K562 (cell line): ENCODE results near the gene SLC26A2. TPM values are rescaled to one million over a fixed set of nuclear protein-coding genes. Genes with fewer than 3 reads are reported as not detected.

Experiments
- BDP1 ChIP-seq: IDR thresholded peaks from 3 replicates; pipeline ENCODE4 v1.6.1; 2011; ENCODE audit not compliant: insufficient read length, insufficient read depth
- BRF1 ChIP-seq: IDR thresholded peaks from 3 replicates; pipeline ENCODE4 v1.6.1; 2011; ENCODE audit warnings: borderline replicate concordance, mild to moderate bottlenecking; ENCODE audit not compliant: insufficient read length; ENCODE audit errors: extremely low read depth
- C11orf30 ChIP-seq: fragments of 450-650 bp; IDR thresholded peaks from 2 replicates; pipeline ENCODE4 v1.6.1; 2016; ENCODE audit warnings: low read depth, mild to moderate bottlenecking
- CBX3 ChIP-seq, 2 experiments: IDR thresholded peaks; 1 replicate in 1 of 2; 2 replicates in 1 of 2; pipeline ENCODE4 v1.6.1; 2012; ENCODE audit warnings: inconsistent platforms in 2 of 2, low read length in 2 of 2, borderline replicate concordance in 1 of 2, control low read depth in 1 of 2
- DDX20 ChIP-seq: fragments of 450-650 bp; IDR thresholded peaks from 2 replicates; pipeline ENCODE4 v1.6.1; 2016; ENCODE audit warnings: missing genetic modification characterization, low read depth, mild to moderate bottlenecking, missing compliant biosample characterization, moderate library complexity
- GATAD2B ChIP-seq: fragments of 450-650 bp; IDR thresholded peaks from 2 replicates; pipeline ENCODE4 v1.6.1; 2017; ENCODE audit warnings: mild to moderate bottlenecking, borderline replicate concordance
- HDAC6 ChIP-seq: IDR thresholded peaks from 2 replicates; pipeline ENCODE4 v1.6.1; 2012; ENCODE audit warnings: low read depth, mild to moderate bottlenecking, control low read depth, inconsistent platforms, low read length, moderate library complexity
- HEY1 ChIP-seq: fragments of 250-450 bp; sonication (Bioruptor Pico); IDR thresholded peaks from 2 replicates; pipeline ENCODE4 v1.5.0; 2020; ENCODE audit warnings: mild to moderate bottlenecking, moderate library complexity, borderline replicate concordance
- HNRNPL ChIP-seq: fragments of 200-400 bp; formaldehyde crosslinking; IDR thresholded peaks from 2 replicates; pipeline ENCODE4 v1.6.1; 2017; ENCODE audit warnings: low read depth, mild to moderate bottlenecking, low read length
- KAT7 ChIP-seq: sonication (generic); formaldehyde crosslinking; IDR thresholded peaks from 2 replicates; pipeline ENCODE4 v1.8.0; 2022; ENCODE audit warnings: missing genetic modification reagents, mild to moderate bottlenecking, borderline replicate concordance
- KHSRP ChIP-seq: fragments of 450-650 bp; IDR thresholded peaks from 2 replicates; pipeline ENCODE4 v1.6.1; 2017
- MYNN ChIP-seq, 2 experiments: sonication (generic); formaldehyde crosslinking in 1 of 2; IDR thresholded peaks; 2 replicates each; pipeline versions ENCODE4 v1.5.0 to v1.6.1; 2016 to 2020; ENCODE audit warnings: antibody characterized with exemption in 1 of 2, missing genetic modification reagents in 1 of 2
- POLR3G ChIP-seq: IDR thresholded peaks from 2 replicates; pipeline ENCODE4 v1.6.1; 2011; ENCODE audit not compliant: insufficient read length, insufficient replicate concordance; ENCODE audit errors: extremely low read depth
- RHOXF2B ChIP-seq: fragments of 250-450 bp; sonication (Bioruptor Pico); conservative IDR thresholded peaks from 2 replicates; pipeline ENCODE4 v1.5.1; 2021
- SIN3A ChIP-seq, 2 experiments: fragments of 150-350 bp in 1 of 2; IDR thresholded peaks; 2 replicates each; pipeline ENCODE4 v1.6.1; 2011 to 2016; ENCODE audit warnings: borderline replicate concordance in 2 of 2, low read depth in 2 of 2, low read length in 2 of 2, mild to moderate bottlenecking in 2 of 2, moderate library complexity in 2 of 2; ENCODE audit not compliant: control insufficient read depth in 1 of 2
- SMARCA5 ChIP-seq: fragments of 450-650 bp; IDR thresholded peaks from 2 replicates; pipeline ENCODE4 v1.6.1; 2016
- SMARCE1 ChIP-seq: fragments of 450-650 bp; IDR thresholded peaks from 2 replicates; pipeline ENCODE4 v1.7.1; 2016; ENCODE audit warnings: mild to moderate bottlenecking
- SUPT5H ChIP-seq: fragments of 450-650 bp; IDR thresholded peaks from 2 replicates; pipeline ENCODE4 v1.6.1; 2016
- ZC3H4 ChIP-seq: sonication (generic); formaldehyde crosslinking; IDR thresholded peaks from 2 replicates; pipeline ENCODE4 v1.9.0; 2021; ENCODE audit warnings: missing genetic modification reagents, borderline replicate concordance
- ZNF444 ChIP-seq: fragments of 250-450 bp; sonication (Bioruptor Pico); IDR thresholded peaks from 2 replicates; pipeline ENCODE4 v1.4.0; 2020; ENCODE audit warnings: mild to moderate bottlenecking, moderate library complexity
- ZNF586 ChIP-seq: fragments of 450-650 bp; formaldehyde crosslinking; conservative IDR thresholded peaks from 2 replicates; pipeline ENCODE4 v1.4.0; 2020; ENCODE audit warnings: mild to moderate bottlenecking, moderate library complexity
- polyA plus RNA-seq, 8 experiments: library from polyadenylated mRNA; depleted of rRNA in 4 of 8; stranded (reverse) in 5 of 8; unstranded in 3 of 8; fragments of >200 nt; fragmentation: Nextera tagmentation in 2 of 8; fragmentation: Illumina TruSeq in 1 of 8; extraction: Ambion mirVana in 2 of 8; extraction: Trizol in 1 of 8; gene quantifications; 2 replicates each; pipeline versions ENCODE4 v1.2.1 to v1.2.3, GENCODE V29; 2011 to 2014; ENCODE audit warnings: inconsistent platforms in 1 of 8, missing spikeins in 1 of 8
- total RNA-seq, 7 experiments: library from RNA; depleted of rRNA in 6 of 7; stranded (reverse); fragments of >200 nt in 6 of 7; fragmentation: Illumina TruSeq in 2 of 7; extraction: Trizol in 2 of 7; gene quantifications; 2 replicates each; pipeline versions ENCODE4 v1.2.1 to v1.2.3, GENCODE V29; 2011 to 2021; ENCODE audit warnings: low replicate concordance in 1 of 7
- TF ChIP-seq, protein P1 (sequence below): fragments of 250-450 bp; sonication (Bioruptor Pico); IDR thresholded peaks from 2 replicates; pipeline ENCODE4 v1.9.0; 2021; ENCODE audit warnings: mild to moderate bottlenecking, inconsistent platforms
- TF ChIP-seq, protein P2 (sequence below): fragments of 150-350 bp; conservative IDR thresholded peaks from 2 replicates; pipeline ENCODE4 v1.6.1; 2014; ENCODE audit warnings: low read length

Gene SLC26A2
- total and polyA plus RNA-seq, 9 of the 15 experiments (the other 6 are each of a cell fraction or from before 2014, with no cell fraction given), result 1.1 to 6.3 (median 3.6) TPM

DNA sequence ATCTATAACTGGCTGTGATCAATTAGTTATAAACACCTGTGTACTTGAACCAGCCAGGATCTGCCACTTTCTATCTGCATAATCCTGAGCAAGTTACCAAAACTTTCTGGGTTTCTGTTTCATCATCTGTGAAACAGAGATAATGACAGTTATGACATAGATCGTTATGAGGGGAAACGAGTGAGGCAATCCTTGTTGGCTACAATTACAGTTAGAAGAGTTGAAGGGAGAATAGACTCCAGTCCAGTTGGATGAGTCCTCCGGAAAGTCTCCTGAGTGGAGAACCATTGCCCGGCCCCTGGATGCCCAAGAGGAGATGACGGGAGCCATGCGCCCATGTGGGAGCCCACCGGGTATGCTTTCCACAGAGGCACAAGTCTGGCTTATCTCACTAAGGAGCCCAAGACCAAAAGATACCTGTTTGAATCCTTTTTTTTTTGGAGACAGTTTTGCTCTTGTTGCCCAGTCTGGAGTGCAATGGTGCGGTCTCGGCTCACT, 20.4 kb upstream of the SLC26A2 start (continued):
- TF ChIP-seq BRF1 (no peak), ZC3H4 (CRISPR knock-in tag) (no peak), HNRNPL (no peak), RHOXF2B (no peak), SMARCA5 (no peak), ZNF444 (CRISPR knock-in tag) (no peak), C11orf30 (no peak), SUPT5H (no peak), GATAD2B (peak; percentile 69; the same call in 1 of the 2 replicates), KHSRP (no peak), ZNF586 (no peak), HDAC6 (no peak), DDX20 (tag) (0 out of 2 replicates have a peak, but pooled peaks have one; percentile 12), CBX3 (IDR thresholded peaks at IDR 0.05; ENCODE audit: borderline replicate concordance in 1 of 2, low read length in 2 of 2) (peak in 1 of 2 experiments; percentile 63; a peak in 1 of 3 replicates), SIN3A (IDR thresholded peaks at IDR 0.05; ENCODE audit: borderline replicate concordance in 2 of 2, control insufficient read depth in 1 of 2, low read depth in 2 of 2, low read length in 2 of 2) (no peak), POLR3G (no peak), BDP1 (no peak), HEY1 (CRISPR knock-in tag) (no peak), KAT7 (CRISPR knock-in tag) (no peak), SMARCE1 (peak; percentile 83), MYNN (IDR thresholded peaks at IDR 0.05) (0 out of 2 replicates have a peak, but pooled peaks have one; percentile 12), MYNN (CRISPR knock-in tag; IDR thresholded peaks at IDR 0.05) (no peak)
- TF ChIP-seq, protein P1, sequence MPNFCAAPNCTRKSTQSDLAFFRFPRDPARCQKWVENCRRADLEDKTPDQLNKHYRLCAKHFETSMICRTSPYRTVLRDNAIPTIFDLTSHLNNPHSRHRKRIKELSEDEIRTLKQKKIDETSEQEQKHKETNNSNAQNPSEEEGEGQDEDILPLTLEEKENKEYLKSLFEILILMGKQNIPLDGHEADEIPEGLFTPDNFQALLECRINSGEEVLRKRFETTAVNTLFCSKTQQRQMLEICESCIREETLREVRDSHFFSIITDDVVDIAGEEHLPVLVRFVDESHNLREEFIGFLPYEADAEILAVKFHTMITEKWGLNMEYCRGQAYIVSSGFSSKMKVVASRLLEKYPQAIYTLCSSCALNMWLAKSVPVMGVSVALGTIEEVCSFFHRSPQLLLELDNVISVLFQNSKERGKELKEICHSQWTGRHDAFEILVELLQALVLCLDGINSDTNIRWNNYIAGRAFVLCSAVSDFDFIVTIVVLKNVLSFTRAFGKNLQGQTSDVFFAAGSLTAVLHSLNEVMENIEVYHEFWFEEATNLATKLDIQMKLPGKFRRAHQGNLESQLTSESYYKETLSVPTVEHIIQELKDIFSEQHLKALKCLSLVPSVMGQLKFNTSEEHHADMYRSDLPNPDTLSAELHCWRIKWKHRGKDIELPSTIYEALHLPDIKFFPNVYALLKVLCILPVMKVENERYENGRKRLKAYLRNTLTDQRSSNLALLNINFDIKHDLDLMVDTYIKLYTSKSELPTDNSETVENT, result no peak
- TF ChIP-seq, protein P2, sequence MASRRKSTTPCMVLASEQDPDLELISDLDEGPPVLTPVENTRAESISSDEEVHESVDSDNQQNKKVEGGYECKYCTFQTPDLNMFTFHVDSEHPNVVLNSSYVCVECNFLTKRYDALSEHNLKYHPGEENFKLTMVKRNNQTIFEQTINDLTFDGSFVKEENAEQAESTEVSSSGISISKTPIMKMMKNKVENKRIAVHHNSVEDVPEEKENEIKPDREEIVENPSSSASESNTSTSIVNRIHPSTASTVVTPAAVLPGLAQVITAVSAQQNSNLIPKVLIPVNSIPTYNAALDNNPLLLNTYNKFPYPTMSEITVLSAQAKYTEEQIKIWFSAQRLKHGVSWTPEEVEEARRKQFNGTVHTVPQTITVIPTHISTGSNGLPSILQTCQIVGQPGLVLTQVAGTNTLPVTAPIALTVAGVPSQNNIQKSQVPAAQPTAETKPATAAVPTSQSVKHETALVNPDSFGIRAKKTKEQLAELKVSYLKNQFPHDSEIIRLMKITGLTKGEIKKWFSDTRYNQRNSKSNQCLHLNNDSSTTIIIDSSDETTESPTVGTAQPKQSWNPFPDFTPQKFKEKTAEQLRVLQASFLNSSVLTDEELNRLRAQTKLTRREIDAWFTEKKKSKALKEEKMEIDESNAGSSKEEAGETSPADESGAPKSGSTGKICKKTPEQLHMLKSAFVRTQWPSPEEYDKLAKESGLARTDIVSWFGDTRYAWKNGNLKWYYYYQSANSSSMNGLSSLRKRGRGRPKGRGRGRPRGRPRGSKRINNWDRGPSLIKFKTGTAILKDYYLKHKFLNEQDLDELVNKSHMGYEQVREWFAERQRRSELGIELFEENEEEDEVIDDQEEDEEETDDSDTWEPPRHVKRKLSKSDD, result no peak
